Activated B cell treated with CpG ODN at 0.5 μM for 24 hours (primary cell): ENCODE measurements around the gene SFN. TPM values are rescaled to one million over a fixed set of nuclear protein-coding genes. Genes with fewer than 3 reads are reported as not detected.
A peak's percentile ranks its signal among the peaks of the same experiment; 100 is the strongest.

Source experiments
- ATAC-seq: fragments of 200-7000 bp; cut with Tn5 transposase; one replicate; pipeline ENCODE4 v1.10.0; 2021; ENCODE audit warnings: low read depth, mild to moderate bottlenecking, moderate library complexity
- CTCF ChIA-PET: fragments of 350-600 bp; sonication (Branson Sonifier 250); formaldehyde crosslinking; loops from one replicate; lab custom pipeline; 2021; ENCODE audit warnings: antibody characterized with exemption; lab: Charles Lee
- POLR2A ChIA-PET: fragments of 350-600 bp; sonication (Branson Sonifier 250); formaldehyde crosslinking; loops from one replicate; lab custom pipeline; 2021; ENCODE audit warnings: antibody characterized with exemption; lab: Charles Lee
- DNase-seq: peaks from one replicate; pipeline ENCODE4 v3.0.0; 2022
- H3K27ac Mint-ChIP-seq: one replicate; pipeline ENCODE4 v1.8.0; 2020; ENCODE audit warnings: mixed read lengths
- H3K27me3 Mint-ChIP-seq: one replicate; pipeline ENCODE4 v1.8.0; 2021; ENCODE audit warnings: mixed read lengths
- H3K36me3 Mint-ChIP-seq: one replicate; pipeline ENCODE4 v1.8.0; 2021; ENCODE audit warnings: low read depth, mixed read lengths
- H3K4me1 Mint-ChIP-seq: one replicate; pipeline ENCODE4 v1.8.0; 2021; ENCODE audit warnings: mixed read lengths
- H3K4me3 Mint-ChIP-seq: one replicate; pipeline ENCODE4 v1.8.0; 2020; ENCODE audit warnings: mild to moderate bottlenecking, mixed read lengths
- H3K9me3 Mint-ChIP-seq: one replicate; pipeline ENCODE4 v1.8.0; 2020; ENCODE audit warnings: mixed read lengths
- CTCF ChIP-seq: fragments of 200-600 bp; IDR thresholded peaks from one replicate; pipeline ENCODE4 v1.8.0; 2022; ENCODE audit warnings: antibody characterized with exemption, mild to moderate bottlenecking
- intact Hi-C: fragments of 100-400 bp; cut with micrococcal nuclease; formaldehyde crosslinking; loops from one replicate; pipeline ENCODE4 v1.15.1; 2024
- total RNA-seq: library from RNA; stranded (reverse); gene quantifications from 2 replicates; pipeline ENCODE4 v1.2.3, GENCODE V29; 2022

Gene SFN
- 0.22 and 0.29 TPM in 2 replicates for total RNA-seq

GRCh38 chr1:26862781-26863684, at the start of gene SFN:
TSS of gene SFN (plus strand) at chr1:26863149. CDS start at chr1:26863213, 64 bp downstream.
- H3K27me3 Mint-ChIP-seq = no peaks in the 10 kb centered on the region
- H3K27ac Mint-ChIP-seq = peak within 1 kb of the TSS; percentile 98
- H3K4me1 Mint-ChIP-seq = peaks cover 23% of the 10 kb centered on the region
- DNase-seq = no peak
- peak within 1 kb of the TSS; percentile 92 for H3K4me3 Mint-ChIP-seq
- POLR2A ChIA-PET = interaction anchor here (0.8 to 3.6 kb wide), 2 partner anchors 24 to 26 kb away, joined by 3 to 64 read pairs; partner anchors contain the start of gene GPN2
- TF ChIP-seq CTCF = no peak
- CTCF ChIA-PET = interaction anchor here (0.8 to 1.4 kb wide), 2 partner anchors 14 to 29 kb away, joined by 3 to 4 read pairs; no protein-coding TSS in a partner anchor
- no peaks in the 10 kb centered on the region for H3K9me3 Mint-ChIP-seq
- peaks cover 4% of the 10 kb centered on the region for H3K36me3 Mint-ChIP-seq
- intact Hi-C loops = no loop called here
- ATAC-seq = no peak

DNA sequence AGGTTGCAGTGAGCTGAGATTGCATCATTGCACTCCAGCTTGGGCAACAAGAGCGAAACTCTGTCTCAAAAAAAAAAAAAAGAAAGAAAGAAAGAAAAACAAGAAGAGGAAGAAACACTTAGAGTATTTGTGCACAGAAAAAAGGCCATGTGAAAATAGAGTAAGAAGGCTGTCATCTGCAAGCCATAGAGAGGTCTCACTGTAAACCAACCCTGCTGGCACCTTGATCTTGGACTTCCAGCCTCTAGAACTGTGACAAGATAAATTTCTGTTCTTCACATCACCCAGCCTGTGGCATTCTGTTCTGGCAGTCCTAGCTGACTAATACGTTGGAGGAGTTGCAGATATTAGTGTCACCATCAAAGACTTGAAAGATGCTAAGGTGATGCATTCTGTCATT, 48.6 kb upstream of the SFN start:
- H3K4me3 Mint-ChIP-seq = no peak overlapping the region
- ChIA-PET POLR2A (interaction anchor here (0.6 kb wide), 1 partner anchor 188 kb away, joined by 3 read pairs; no protein-coding TSS in a partner anchor), CTCF (no interaction called here)
- DNase-seq = no peak
- no peaks in the 10 kb centered on the region for H3K9me3 Mint-ChIP-seq
- peaks cover 4% of the 10 kb centered on the region for H3K27me3 Mint-ChIP-seq
- intact Hi-C loops = no loop called here
- H3K27ac Mint-ChIP-seq = no peak overlapping the region
- ATAC-seq = no peak
- no peaks in the 10 kb centered on the region for H3K36me3 Mint-ChIP-seq
- no peak for TF ChIP-seq CTCF
- H3K4me1 Mint-ChIP-seq = peaks cover 7% of the 10 kb centered on the region

GRCh38 chr1:26814893-26815292, 48.1 kb upstream of the SFN start:
- ChIA-PET CTCF (no interaction called here), POLR2A (no interaction called here)
- Mint-ChIP-seq H3K4me1 (peaks cover 7% of the 10 kb centered on the region), H3K27ac (no peak overlapping the region), H3K9me3 (no peaks in the 10 kb centered on the region), H3K27me3 (peaks cover 4% of the 10 kb centered on the region), H3K4me3 (no peak overlapping the region), H3K36me3 (no peaks in the 10 kb centered on the region)
- ATAC-seq (no peak), DNase-seq (no peak)
- no peak for TF ChIP-seq CTCF
- intact Hi-C loops = no loop called here

GRCh38 chr1:26820784-26821269, 42.1 kb upstream of the SFN start:
- DNase-seq (no peak), ATAC-seq (peak; percentile 100)
- ChIA-PET CTCF (interaction anchor here (0.8 to 3.0 kb wide), 10 partner anchors 8 to 69 kb away, joined by 3 to 47 read pairs (median 8); partner anchors contain the start of genes GPN2 and PIGV), POLR2A (interaction anchor here (0.5 to 2.4 kb wide), 12 partner anchors 9 to 1423 kb away, joined by 3 to 40 read pairs (median 6); partner anchors contain the start of genes GPATCH3, GPN2 and HMGN2)
- Mint-ChIP-seq H3K9me3 (no peaks in the 10 kb centered on the region), H3K36me3 (no peaks in the 10 kb centered on the region), H3K27me3 (peaks cover 3% of the 10 kb centered on the region), H3K27ac (peak overlapping the region; percentile 81), H3K4me1 (peaks cover 28% of the 10 kb centered on the region), H3K4me3 (peak overlapping the region; percentile 55)
- intact Hi-C loops = loop anchor here (1.0 to 2.0 kb wide), 3 partner anchors 12 to 278 kb away; no protein-coding TSS in a partner anchor
- TF ChIP-seq CTCF = no peak
